Measurements from ENCODE around the gene AGBL1. TPM values are rescaled to one million over a fixed set of nuclear protein-coding genes. Genes with fewer than 3 reads are reported as not detected.

The AGBL1 gene
- total RNA-seq, 1 experiment from 2014 or later: not detected

DNA sequence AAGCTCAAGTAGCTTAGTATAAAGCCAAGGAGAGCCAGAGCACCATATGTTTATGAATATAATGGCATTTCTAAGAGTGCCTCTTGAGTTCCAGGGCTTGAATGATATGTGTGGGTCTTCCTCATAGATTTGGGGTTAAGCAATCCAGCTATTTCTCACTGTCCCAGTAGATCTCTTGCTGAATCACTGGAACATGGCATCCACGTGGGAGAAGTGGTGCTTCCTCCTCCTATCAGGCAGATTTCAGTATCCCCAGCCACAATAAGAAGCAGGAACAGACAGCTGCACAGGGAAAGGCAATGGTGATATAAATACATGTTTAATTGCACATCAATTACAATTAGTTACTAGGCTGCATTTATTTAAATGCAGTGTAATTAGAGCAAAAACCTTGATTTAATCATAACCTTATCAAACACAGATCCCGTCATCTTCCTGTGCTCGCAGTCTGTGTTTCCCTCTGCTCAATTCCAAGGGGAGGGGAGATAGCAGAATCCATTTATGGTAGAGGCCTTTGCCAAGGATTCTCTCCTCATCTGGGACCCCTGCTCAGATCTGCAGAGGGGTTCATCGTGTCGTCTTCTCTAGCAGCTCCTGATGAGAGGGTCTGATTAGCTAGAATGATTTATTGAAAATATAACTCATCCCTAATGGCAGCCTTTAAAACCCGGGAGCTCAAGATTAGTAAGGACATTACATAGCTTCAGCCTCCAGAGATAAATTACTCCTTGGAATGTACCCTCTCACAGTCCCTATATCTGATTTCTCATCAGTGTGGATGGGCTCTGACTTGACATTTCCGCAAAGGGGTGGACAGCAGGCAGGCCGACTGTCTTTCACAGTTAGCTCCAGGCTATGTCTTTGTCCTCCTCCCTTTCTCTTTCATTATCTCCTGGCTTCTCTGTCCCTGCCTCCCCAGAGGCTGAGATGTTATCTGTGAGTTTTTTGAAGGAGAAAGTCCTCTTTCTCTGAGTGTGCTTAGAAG lies 775.9 kb downstream of the AGBL1 start:
- Histone ChIP-seq H3K4me2 (ENCODE audit: insufficient read depth, insufficient read length, low read length) (no peak overlapping the region), H4K91ac (ENCODE audit: insufficient read length, low read depth, low read length) (no peak overlapping the region), H2BK120ac (ENCODE audit: low read depth, low read length, poor library complexity, severe bottlenecking) (no peak overlapping the region), H3K79me1 (ENCODE audit: insufficient read depth, low read depth, low read length, poor library complexity, severe bottlenecking) (no peaks in the 10 kb centered on the region), H2BK12ac (ENCODE audit: insufficient read length, low read depth, low read length) (no peak overlapping the region), H3K27ac (ENCODE audit: insufficient read length, low read depth, low read length) (no peak overlapping the region), H3K9me3 (ENCODE audit: control insufficient read depth, low read depth, low read length) (no peaks in the 10 kb centered on the region), H3K4ac (ENCODE audit: low read depth, low read length) (no peak overlapping the region), H3K4me1 (ENCODE audit: insufficient read depth, low read length) (no peaks in the 10 kb centered on the region), H3K56ac (ENCODE audit: insufficient read length, low read depth, low read length) (no peak overlapping the region), H3K23ac (ENCODE audit: insufficient read length, low read depth, low read length) (no peak overlapping the region), H2BK5ac (ENCODE audit: insufficient read length, low read length) (no peak overlapping the region), H2AFZ (ENCODE audit: low read length) (no peak overlapping the region), H3K27me3 (ENCODE audit: insufficient read depth, low read length) (no peaks in the 10 kb centered on the region), H3K9ac (ENCODE audit: extremely low read depth, insufficient read length, low read length) (no peak overlapping the region), H3K79me2 (ENCODE audit: insufficient read depth, low read length) (no peaks in the 10 kb centered on the region), H2AK5ac (ENCODE audit: insufficient read length, low read length) (no peak overlapping the region), H3K18ac (ENCODE audit: insufficient read length, low read depth, low read length) (no peak overlapping the region), H4K8ac (replicated peaks; ENCODE audit: insufficient read length, low read depth, low read length) (no peak overlapping the region), H3K23me2 (ENCODE audit: insufficient read length, low read depth, low read length, poor library complexity, severe bottlenecking) (no peaks in the 10 kb centered on the region), H2BK20ac (ENCODE audit: low read depth, low read length, poor library complexity, severe bottlenecking) (no peak overlapping the region), H3T11ph (ENCODE audit: low read length) (no peak overlapping the region), H4K20me1 (ENCODE audit: control insufficient read depth, insufficient read depth, insufficient read length) (no peaks in the 10 kb centered on the region), H3K14ac (ENCODE audit: insufficient read depth, low read length) (no peak overlapping the region), H4K5ac (ENCODE audit: insufficient read length, low read depth, low read length) (no peak overlapping the region), H2BK15ac (ENCODE audit: low read depth, low read length) (no peak overlapping the region)
- no peaks in the 10 kb centered on the region for H3K27me3 Mint-ChIP-seq (ENCODE audit: low read depth)
- 0 out of 4 replicates have a peak, but pooled peaks cover 0 to 2% of the 10 kb centered on the region in 2 experiments for H3K4me1 Mint-ChIP-seq
- no peak for DNase-seq
- no peak overlapping the region for H3K4me3 Mint-ChIP-seq
- no CpG with 5 or more reads among the region's 8 CpGs for WGBS (ENCODE audit: extremely low coverage, insufficient read length, low lambda C conversion rate)
- H3K36me3 Mint-ChIP-seq (ENCODE audit: insufficient read depth in 1 of 3, low read depth in 3 of 3): no peaks in the 10 kb centered on the region; a peak in 1 of 7 replicates
- TF ChIP-seq, protein P1, sequence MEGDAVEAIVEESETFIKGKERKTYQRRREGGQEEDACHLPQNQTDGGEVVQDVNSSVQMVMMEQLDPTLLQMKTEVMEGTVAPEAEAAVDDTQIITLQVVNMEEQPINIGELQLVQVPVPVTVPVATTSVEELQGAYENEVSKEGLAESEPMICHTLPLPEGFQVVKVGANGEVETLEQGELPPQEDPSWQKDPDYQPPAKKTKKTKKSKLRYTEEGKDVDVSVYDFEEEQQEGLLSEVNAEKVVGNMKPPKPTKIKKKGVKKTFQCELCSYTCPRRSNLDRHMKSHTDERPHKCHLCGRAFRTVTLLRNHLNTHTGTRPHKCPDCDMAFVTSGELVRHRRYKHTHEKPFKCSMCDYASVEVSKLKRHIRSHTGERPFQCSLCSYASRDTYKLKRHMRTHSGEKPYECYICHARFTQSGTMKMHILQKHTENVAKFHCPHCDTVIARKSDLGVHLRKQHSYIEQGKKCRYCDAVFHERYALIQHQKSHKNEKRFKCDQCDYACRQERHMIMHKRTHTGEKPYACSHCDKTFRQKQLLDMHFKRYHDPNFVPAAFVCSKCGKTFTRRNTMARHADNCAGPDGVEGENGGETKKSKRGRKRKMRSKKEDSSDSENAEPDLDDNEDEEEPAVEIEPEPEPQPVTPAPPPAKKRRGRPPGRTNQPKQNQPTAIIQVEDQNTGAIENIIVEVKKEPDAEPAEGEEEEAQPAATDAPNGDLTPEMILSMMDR (conservative IDR thresholded peaks at IDR 0.05): no peak
- H3K27ac Mint-ChIP-seq: no peak overlapping the region
- H3K9me3 Mint-ChIP-seq: no peaks in the 10 kb centered on the region

All from H9 (cell line).